HL-60 (cell line): ENCODE measurements around the gene KIAA1755.

Experiments
- DNase-seq, 2 experiments: peaks; one replicate each; pipeline ENCODE4 v3.0.0-alpha.2; 2010 to 2020; ENCODE audit warnings: low read depth in 1 of 2, low spot score in 1 of 2
- H3K27ac ChIP-seq: fragments of 250-450 bp; sonication (Bioruptor Pico); replicated peaks from 2 replicates; pipeline ENCODE4 v1.5.1; 2020; ENCODE audit warnings: mild to moderate bottlenecking, moderate library complexity
- H3K27me3 ChIP-seq: fragments of 250-450 bp; sonication (Bioruptor Pico); 2 replicates; pipeline ENCODE4 v1.5.1; 2021; ENCODE audit warnings: mild to moderate bottlenecking, moderate library complexity; ENCODE audit not compliant: insufficient read depth, poor library complexity, severe bottlenecking
- H3K4me3 ChIP-seq: replicated peaks from 2 replicates; pipeline ENCODE4 v1.5.1; 2011; ENCODE audit warnings: mild to moderate bottlenecking, control low read depth, low read length; ENCODE audit not compliant: insufficient read depth
- CTCF ChIP-seq: IDR thresholded peaks from one replicate; pipeline ENCODE4 v1.5.1; 2011; ENCODE audit warnings: low read length, control low read depth, inconsistent platforms; ENCODE audit not compliant: insufficient read depth
- GABPA ChIP-seq: IDR thresholded peaks from 2 replicates; pipeline ENCODE4 v1.6.1; 2012; ENCODE audit warnings: low read depth
- POLR2AphosphoS5 ChIP-seq: IDR thresholded peaks from 2 replicates; pipeline ENCODE4 v1.6.1; 2012; ENCODE audit warnings: low read depth
- REST ChIP-seq: IDR thresholded peaks from 2 replicates; pipeline ENCODE4 v1.6.1; 2012; ENCODE audit warnings: low read depth; ENCODE audit not compliant: insufficient replicate concordance
- SPI1 ChIP-seq: IDR thresholded peaks from 2 replicates; pipeline ENCODE4 v1.6.1; 2012; ENCODE audit warnings: low read depth, mild to moderate bottlenecking, borderline replicate concordance

KIAA1755 gene

GRCh38 chr20:38193586-38194105, 66.9 kb downstream of the KIAA1755 start:
- no peak for TF ChIP-seq POLR2AphosphoS5
- no peak for TF ChIP-seq CTCF
- no peak for TF ChIP-seq SPI1
- TF ChIP-seq REST = no peak
- Histone ChIP-seq H3K27ac (no peak overlapping the region), H3K4me3 (no peak overlapping the region), H3K27me3 (no peaks in the 10 kb centered on the region)
- DNase-seq = no peak

- no peak for DNase-seq
- Histone ChIP-seq H3K27ac (no peak overlapping the region), H3K27me3 (no peaks in the 10 kb centered on the region), H3K4me3 (no peak overlapping the region)
- TF ChIP-seq REST = no peak
- no peak for TF ChIP-seq CTCF
- TF ChIP-seq POLR2AphosphoS5 = no peak
These were observed 68.1 kb downstream of the KIAA1755 start for GRCh38 chr20:38192323-38192885.

GRCh38 chr20:38191654-38192053, 68.9 kb downstream of the KIAA1755 start:
- Histone ChIP-seq H3K4me3 (no peak overlapping the region), H3K27me3 (no peaks in the 10 kb centered on the region), H3K27ac (no peak overlapping the region; the same call in 1 of the 2 replicates)
- peak; percentile 25 to 58 for DNase-seq
- TF ChIP-seq POLR2AphosphoS5 (no peak), SPI1 (no peak), REST (no peak), GABPA (no peak), CTCF (no peak)
